HAP-1 (cell line): Measurements from ENCODE around the gene MISP3.
"Not testable (repeated sequence)": the region's sequence is repeated elsewhere in the genome, so short reads cannot be mapped to it uniquely, and the experiment has no call there.

ENCODE experiments used
- DNase-seq, 2 experiments: peaks; one replicate each; pipeline ENCODE4 v3.0.0-alpha.2; 2016 to 2020; ENCODE audit warnings: low spot score in 2 of 2
- H3K27me3 ChIP-seq: fragments of 250-450 bp; sonication (Bioruptor Pico); 2 replicates; pipeline ENCODE4 v1.5.1; 2020; ENCODE audit warnings: low read depth, mild to moderate bottlenecking, moderate library complexity
- H3K36me3 ChIP-seq: fragments of 250-450 bp; sonication (Bioruptor Pico); replicated peaks from 2 replicates; pipeline ENCODE4 v1.5.1; 2020; ENCODE audit warnings: mild to moderate bottlenecking
- H3K4me1 ChIP-seq: fragments of 250-450 bp; sonication (Bioruptor Pico); 2 replicates; pipeline ENCODE4 v1.5.1; 2020; ENCODE audit warnings: mild to moderate bottlenecking
- H3K4me3 ChIP-seq: fragments of 250-450 bp; sonication (Bioruptor Pico); 2 replicates; pipeline ENCODE4 v1.5.1; 2020; ENCODE audit warnings: mild to moderate bottlenecking, moderate library complexity
- H3K9me3 ChIP-seq: fragments of 250-450 bp; sonication (Bioruptor Pico); 2 replicates; pipeline ENCODE4 v1.5.1; 2020; ENCODE audit warnings: mild to moderate bottlenecking, moderate library complexity
- in situ Hi-C: fragments of 300-500 bp; cut with MboI; formaldehyde crosslinking; loops from 3 replicates; pipeline ENCODE4 v1.14.3; 2020; ENCODE audit warnings: low sequenced_read_pairs, inconsistent platforms, mixed read lengths

MISP3 gene

DNA sequence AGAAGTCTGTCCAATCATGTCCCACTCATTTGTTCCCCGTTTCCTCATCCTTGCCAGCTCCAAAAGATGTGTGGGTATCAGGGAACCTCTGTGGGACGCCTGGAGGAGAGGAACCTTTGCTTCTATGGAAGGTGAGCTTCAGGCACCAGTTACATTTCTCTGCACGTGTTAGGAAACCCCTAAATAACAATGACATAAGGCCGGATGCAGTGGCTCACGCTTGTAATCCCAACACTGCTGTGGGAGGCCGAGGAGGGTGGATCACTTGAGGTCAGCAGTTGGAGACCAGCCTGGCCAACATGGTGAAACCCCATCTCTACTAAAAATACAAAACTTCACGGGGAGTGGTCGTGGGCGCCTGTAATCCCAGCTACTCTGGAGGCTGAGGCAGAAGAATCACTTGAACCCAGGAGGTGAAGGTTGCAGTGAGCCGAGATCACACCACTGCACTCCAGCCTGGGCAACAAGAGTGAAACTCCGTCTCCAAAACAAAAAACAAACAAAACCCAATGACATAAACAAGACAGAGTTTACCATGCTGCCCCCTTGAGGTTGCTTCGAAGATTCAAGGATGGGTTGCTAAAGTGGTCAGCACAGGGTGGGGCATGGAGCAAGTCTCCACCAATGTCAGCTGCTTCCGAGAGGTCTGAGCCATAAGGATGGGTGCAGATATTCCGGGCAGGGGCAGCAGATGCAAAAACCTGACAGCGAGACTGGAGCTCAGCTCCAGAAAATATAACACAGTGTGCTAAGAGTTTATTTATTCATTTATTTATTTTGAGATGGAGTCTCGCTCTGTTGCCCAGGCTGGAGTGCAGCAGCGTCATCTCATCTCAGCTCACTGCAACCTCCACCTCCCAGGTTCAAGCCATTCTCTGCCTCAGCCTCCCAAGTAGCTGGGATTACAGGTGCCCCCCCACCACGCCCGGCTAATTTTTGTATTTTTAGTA, 29.7 kb upstream of the MISP3 start:
- in situ Hi-C loops, H3K4me3 ChIP-seq, H3K36me3 ChIP-seq, H3K9me3 ChIP-seq, H3K4me1 ChIP-seq, H3K27me3 ChIP-seq: not testable (repeated sequence)
- peak; percentile 33 to 71 for DNase-seq

DNA sequence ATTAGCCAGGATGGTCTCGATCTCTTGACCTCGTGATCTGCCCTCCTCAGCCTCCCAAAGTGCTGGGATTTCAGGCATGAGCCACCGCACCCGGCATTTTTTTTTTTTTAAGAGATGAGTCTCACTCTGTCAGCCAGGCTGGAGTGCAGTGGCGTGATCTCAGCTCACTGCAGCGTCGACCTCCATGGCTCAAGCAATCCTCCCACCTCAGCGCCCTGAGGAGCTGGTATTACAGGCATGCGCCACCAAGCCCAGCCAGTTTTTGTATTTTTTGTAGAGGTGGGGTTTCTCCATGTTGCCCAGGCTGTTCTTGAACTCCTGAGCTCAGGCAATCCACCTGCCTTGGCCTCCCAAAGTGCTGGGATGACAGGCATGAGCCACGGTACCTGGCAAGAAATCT, 24.7 kb upstream of the MISP3 start:
- DNase-seq, in situ Hi-C loops, H3K27me3 ChIP-seq, H3K36me3 ChIP-seq, H3K4me3 ChIP-seq, H3K9me3 ChIP-seq, H3K4me1 ChIP-seq: not testable (repeated sequence)

DNA sequence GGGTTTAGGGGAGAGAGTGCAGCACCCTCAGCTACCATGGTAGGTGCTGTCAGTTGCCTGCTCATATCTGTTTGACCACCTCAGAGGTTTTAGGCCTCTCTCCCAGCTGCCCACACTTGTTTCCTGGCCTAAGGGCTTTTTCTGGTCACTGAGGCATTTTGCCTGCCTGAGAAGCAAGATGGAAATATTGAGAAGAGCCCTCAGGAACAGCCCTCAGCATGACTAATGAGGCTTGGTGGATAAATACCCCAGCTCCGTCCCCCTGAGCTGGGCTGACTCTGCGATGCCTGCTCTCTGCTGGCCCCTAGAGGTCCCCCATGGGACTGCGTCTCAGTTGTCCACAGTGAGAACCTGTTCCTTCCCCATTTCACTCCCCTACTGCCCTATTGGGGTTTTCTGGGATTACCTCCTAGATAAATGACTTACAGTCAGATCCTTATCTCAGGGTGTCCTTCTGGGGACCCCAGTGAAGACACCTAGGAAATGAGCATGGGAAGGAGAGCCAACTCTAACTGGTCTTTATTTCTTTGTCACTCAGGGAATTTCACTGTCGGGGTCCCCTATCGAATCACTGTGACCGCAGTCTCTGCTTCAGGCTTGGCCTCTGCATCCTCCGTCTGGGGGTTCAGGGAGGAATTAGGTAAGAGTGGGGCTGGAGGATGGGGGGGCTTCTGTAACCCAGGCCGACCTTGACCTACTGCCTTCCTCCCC, 24.0 kb upstream of the MISP3 start:
- Histone ChIP-seq H3K36me3 (peaks cover 5% of the 10 kb centered on the region; the same call in 1 of the 2 replicates), H3K4me1 (no peaks in the 10 kb centered on the region), H3K4me3 (no peak overlapping the region), H3K9me3 (no peaks in the 10 kb centered on the region), H3K27me3 (no peaks in the 10 kb centered on the region)
- in situ Hi-C loops, result no loop called here
- peak in 1 of 2 experiments; percentile 80 for DNase-seq

DNA sequence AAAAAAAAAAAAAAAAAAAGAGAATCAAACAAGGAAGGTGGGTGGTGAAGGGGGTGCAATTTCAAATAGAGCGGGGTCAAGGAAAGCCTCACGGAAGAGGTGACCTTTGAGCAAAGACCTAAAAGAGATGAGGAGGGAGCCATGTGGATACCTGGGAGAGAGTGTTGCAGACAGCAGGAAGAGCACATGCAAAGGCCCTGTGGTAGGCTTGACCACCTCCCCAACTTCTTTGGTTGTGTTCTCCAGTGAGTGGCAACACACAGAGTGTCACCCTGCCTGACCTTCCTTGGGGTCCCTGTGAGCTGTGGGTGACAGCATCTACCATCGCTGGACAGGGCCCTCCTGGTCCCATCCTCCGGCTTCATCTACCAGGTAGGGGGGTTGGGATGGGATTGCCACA, 22.1 kb upstream of the MISP3 start:
- Histone ChIP-seq H3K4me3 (no peak overlapping the region), H3K36me3 (peaks cover 5% of the 10 kb centered on the region; the same call in 1 of the 2 replicates), H3K27me3 (no peaks in the 10 kb centered on the region), H3K4me1 (no peaks in the 10 kb centered on the region), H3K9me3 (no peaks in the 10 kb centered on the region)
- no peak for DNase-seq
- in situ Hi-C loops, result no loop called here

DNA sequence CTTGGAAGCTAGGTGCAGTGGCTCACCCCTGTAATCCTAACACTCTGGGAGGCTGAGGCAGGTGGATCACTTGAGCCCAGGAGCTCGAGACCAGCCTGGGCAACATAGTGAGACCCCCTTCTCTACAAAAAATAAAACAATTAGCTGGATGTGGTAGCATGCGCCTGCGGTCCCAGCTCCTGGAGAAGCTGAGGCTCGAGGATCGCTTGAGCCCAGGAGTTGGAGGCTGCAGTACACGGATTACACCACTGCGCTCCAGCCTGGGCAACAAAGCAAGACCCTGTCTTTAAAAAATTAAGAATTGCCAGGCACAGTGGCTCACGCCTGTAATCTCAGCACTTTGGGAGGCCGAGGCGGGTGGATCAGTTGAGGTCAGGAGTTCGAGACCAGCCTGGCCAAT, 21.6 kb upstream of the MISP3 start:
- in situ Hi-C loops, DNase-seq, H3K27me3 ChIP-seq, H3K36me3 ChIP-seq, H3K9me3 ChIP-seq, H3K4me3 ChIP-seq, H3K4me1 ChIP-seq: not testable (repeated sequence)

DNA sequence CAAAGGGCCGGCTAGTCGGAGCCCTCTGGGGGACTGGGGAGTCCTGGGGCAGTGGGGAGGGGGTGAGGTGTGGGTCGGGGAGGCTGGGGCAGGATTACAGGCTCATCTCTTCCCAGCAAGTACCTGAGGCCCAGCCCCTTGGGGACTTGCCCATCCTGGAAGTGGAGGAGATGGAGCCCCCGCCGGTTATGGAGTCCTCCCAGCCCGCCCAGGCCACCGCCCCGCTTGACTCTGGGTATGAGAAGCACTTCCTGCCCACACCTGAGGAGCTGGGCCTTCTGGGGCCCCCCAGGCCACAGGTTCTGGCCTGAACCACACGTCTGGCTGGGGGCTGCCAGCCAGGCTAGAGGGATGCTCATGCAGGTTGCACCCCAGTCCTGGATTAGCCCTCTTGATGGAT, 20.6 kb upstream of the MISP3 start:
- no peaks in the 10 kb centered on the region for H3K27me3 ChIP-seq
- no peaks in the 10 kb centered on the region for H3K4me1 ChIP-seq
- DNase-seq, result no peak
- in situ Hi-C loops, result no loop called here
- no peaks in the 10 kb centered on the region for H3K9me3 ChIP-seq
- H3K36me3 ChIP-seq, result peaks cover 5% of the 10 kb centered on the region; the same call in 1 of the 2 replicates
- H3K4me3 ChIP-seq, result no peak overlapping the region

DNA sequence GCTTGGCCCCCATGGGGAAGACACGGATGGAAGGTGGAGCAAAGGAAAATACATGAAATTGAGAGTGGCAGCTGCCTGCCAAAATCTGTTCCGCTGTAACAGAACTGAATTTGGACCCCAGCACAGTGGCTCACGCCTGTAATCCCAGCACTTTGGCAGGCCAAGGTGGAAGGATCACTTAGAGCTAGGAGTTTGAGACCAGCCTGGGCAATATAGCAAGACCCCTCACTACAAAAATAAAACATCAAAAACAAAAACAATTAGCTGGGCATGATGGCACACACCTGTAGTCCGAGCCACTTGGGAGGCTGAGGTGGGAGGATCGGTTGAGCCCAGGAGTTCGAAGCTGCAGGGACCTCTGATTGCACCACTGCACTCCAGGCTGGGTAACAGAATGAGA, 20.1 kb upstream of the MISP3 start:
- H3K36me3 ChIP-seq, result peaks cover 5% of the 10 kb centered on the region; the same call in 1 of the 2 replicates
- no peak overlapping the region for H3K4me3 ChIP-seq
- no peaks in the 10 kb centered on the region for H3K27me3 ChIP-seq
- H3K9me3 ChIP-seq, result no peaks in the 10 kb centered on the region
- in situ Hi-C loops, result no loop called here
- H3K4me1 ChIP-seq, result no peaks in the 10 kb centered on the region
- DNase-seq, result no peak

DNA sequence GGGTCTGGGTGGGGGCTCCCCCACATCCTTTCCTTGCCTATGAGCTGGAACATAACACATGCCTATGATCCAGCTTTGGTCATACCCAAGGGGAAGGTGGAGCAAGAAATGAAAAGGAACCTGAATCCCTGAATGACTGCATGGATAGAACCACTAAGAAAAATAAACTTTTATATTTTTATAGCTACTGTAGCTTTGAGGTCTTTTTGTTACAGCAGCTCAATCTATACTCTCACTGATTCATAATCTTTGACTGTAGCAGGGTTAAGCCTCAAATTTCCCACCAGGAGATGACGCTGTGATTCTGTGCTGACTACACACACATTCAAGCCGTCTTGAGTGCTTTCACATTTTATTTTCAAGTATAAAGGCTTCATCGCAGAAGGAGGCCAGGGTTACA, 19.6 kb upstream of the MISP3 start:
- no peak for DNase-seq
- Histone ChIP-seq H3K27me3 (no peaks in the 10 kb centered on the region), H3K4me3 (no peak overlapping the region), H3K4me1 (peaks cover under 1% of the 10 kb centered on the region; the same call in 1 of the 2 replicates), H3K36me3 (peaks cover 5% of the 10 kb centered on the region; the same call in 1 of the 2 replicates), H3K9me3 (no peaks in the 10 kb centered on the region)
- in situ Hi-C loops, result no loop called here

DNA sequence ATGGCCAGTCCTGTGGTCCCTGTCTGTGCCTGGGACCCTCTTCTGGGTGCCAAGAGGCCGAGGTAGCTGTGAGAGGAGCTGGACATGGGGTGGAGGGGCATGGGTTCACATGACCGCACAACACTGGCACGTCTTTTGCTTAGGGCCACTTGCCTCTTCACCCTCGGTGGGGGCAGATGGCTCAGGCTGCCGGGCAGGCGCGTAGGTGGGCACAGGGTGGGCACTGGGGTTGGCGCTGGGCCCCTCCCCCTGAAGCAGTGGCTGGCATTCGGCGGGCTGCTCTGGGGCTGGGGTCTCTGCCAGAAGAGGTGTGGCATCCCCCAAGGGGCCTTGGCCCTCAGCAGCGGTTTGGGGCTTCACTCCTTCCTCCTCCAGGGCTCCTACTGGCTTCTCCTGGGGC, 19.1 kb upstream of the MISP3 start:
- H3K4me1 ChIP-seq, result peaks cover 5% of the 10 kb centered on the region; the same call in 1 of the 2 replicates
- H3K27me3 ChIP-seq, result no peaks in the 10 kb centered on the region
- in situ Hi-C loops, result no loop called here
- H3K9me3 ChIP-seq, result no peaks in the 10 kb centered on the region
- H3K4me3 ChIP-seq, result no peak overlapping the region
- no peak for DNase-seq
- H3K36me3 ChIP-seq, result peaks cover 5% of the 10 kb centered on the region; the same call in 1 of the 2 replicates

DNA sequence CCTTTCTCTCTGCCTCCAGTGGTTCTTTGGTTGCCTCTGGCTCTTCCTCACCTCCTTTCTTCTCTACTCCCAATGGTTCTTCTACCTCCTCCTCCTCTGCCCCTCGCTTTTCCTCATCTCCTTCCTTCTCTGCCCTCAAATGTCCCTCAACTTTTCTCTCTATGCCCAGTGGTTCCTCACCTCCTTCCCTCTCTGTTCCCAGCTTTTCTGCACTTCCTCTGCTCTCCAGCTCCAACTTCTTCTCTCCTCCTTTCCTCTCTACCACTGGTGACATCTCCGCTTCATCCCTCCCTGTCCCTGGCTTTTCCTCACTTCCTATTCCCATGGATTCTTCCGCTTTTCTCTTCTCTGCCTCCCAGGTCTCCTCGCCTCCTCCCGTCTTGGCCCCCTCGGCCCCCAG, 18.5 kb upstream of the MISP3 start:
- Histone ChIP-seq H3K27me3 (no peaks in the 10 kb centered on the region), H3K9me3 (no peaks in the 10 kb centered on the region), H3K4me3 (no peak overlapping the region), H3K4me1 (peaks cover 7% of the 10 kb centered on the region; the same call in 1 of the 2 replicates), H3K36me3 (no peaks in the 10 kb centered on the region)
- in situ Hi-C loops, result no loop called here
- no peak for DNase-seq

DNA sequence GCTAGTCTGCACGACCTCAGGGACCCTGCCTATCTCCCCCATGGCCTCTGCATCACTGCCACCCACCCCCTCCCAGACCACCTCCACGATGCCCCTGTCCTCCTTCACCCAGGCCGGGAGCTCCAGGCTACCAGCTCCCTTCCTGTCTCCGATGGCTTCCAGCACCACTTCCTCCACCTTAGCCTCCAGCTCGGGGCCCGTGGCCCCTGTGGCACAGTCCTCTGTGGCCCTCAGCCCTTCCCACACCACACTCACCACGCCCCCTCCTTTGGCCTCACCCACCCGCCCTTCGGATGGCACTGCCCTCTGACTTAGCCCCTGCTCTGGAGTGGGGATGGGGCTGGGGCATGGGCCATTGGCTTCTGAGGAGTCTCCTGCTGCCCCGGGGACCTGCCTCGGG, 17.9 kb upstream of the MISP3 start:
- Histone ChIP-seq H3K4me1 (peaks cover 7% of the 10 kb centered on the region; the same call in 1 of the 2 replicates), H3K9me3 (no peaks in the 10 kb centered on the region), H3K4me3 (no peak overlapping the region), H3K27me3 (peaks cover 3% of the 10 kb centered on the region; the same call in 1 of the 2 replicates), H3K36me3 (no peaks in the 10 kb centered on the region)
- in situ Hi-C loops, result no loop called here
- DNase-seq, result no peak

DNA sequence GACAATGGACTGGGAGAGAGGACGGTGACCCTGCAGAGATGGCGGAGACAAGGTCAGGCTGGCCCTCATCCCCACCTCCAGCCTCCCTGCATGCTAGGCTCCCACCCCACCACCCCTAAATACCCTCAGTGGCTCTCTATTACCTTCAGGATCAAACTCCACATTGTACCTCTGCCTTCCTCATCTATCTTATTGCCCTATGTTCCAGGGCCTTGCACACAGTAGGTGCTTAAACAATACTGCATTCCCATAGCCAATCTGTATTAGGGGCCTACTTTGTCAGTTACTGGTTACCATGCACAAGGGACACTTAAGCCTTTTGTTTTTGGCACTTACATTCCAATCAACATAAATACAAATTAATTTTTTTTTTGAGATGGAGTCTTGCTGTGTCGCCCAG, 17.2 kb upstream of the MISP3 start:
- no peak for DNase-seq
- Histone ChIP-seq H3K9me3 (no peaks in the 10 kb centered on the region), H3K36me3 (no peaks in the 10 kb centered on the region), H3K4me3 (no peak overlapping the region), H3K27me3 (peaks cover 3% of the 10 kb centered on the region; the same call in 1 of the 2 replicates), H3K4me1 (peaks cover 7% of the 10 kb centered on the region; the same call in 1 of the 2 replicates)
- in situ Hi-C loops, result no loop called here

DNA sequence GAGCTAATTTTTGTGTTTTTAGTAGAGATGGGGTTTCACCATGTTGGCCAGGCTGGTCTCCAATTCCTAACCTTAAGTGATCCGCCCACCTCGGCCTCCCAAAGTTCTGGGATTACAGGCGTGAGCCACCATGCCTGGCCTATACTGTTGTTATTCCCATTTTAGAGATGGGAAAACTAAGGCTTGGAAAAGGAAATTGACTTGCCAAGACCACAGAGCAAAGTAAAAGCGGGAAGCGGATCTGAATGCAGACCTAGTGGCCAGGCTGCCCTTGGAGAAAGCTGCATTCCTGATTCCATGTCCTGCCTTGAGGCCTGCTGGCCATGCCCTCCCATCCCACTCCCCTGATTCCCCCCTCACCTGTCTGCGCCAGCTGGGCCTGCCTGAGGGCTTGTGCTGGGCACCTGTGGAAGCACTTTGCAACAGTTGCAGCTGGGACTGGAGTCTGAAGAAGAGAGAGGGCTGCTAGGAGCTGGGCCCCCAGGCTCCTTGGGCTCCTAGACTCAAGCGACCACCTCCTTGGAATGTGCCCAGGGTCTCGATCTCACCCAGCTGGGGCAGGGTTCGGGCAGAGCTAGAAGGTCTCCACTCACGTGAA, 16.4 kb upstream of the MISP3 start:
- in situ Hi-C loops, result no loop called here
- no peak for DNase-seq
- peak overlapping the region; percentile 50 for H3K4me3 ChIP-seq
- H3K4me1 ChIP-seq, result peaks cover 7% of the 10 kb centered on the region; the same call in 1 of the 2 replicates
- H3K36me3 ChIP-seq, result no peaks in the 10 kb centered on the region
- no peaks in the 10 kb centered on the region for H3K9me3 ChIP-seq
- H3K27me3 ChIP-seq, result peaks cover 3% of the 10 kb centered on the region; the same call in 1 of the 2 replicates
